Endothelial cell of umbilical vein (primary cell): ENCODE data around the gene GADL1.

ENCODE experiments used
- EZH2 ChIP-seq: IDR thresholded peaks from 2 replicates; pipeline ENCODE4 v1.6.1; 2012; ENCODE audit warnings: borderline replicate concordance, low read depth, mild to moderate bottlenecking, moderate library complexity, low read length, inconsistent platforms; ENCODE audit not compliant: severe bottlenecking
- MAX ChIP-seq: IDR thresholded peaks from 2 replicates; pipeline ENCODE4 v1.6.1; 2011; ENCODE audit not compliant: insufficient read depth, insufficient read length
- POLR2A ChIP-seq: IDR thresholded peaks from 2 replicates; pipeline ENCODE4 v1.6.1; 2012; ENCODE audit warnings: low read depth, mild to moderate bottlenecking, control low read depth, low read length
- POLR2AphosphoS5 ChIP-seq: IDR thresholded peaks from 2 replicates; pipeline ENCODE4 v1.6.1; 2012; ENCODE audit warnings: low read depth, mild to moderate bottlenecking, control low read depth, low read length, moderate library complexity; ENCODE audit not compliant: insufficient read depth
- TF ChIP-seq, protein P1 (sequence below), 2 donors: IDR thresholded peaks; 1 replicate in 1 of 2; 2 replicates in 1 of 2; pipeline ENCODE4 v1.5.1; 2011; ENCODE audit warnings: low read length in 2 of 2, mild to moderate bottlenecking in 2 of 2, moderate library complexity in 2 of 2, control low read depth in 1 of 2, inconsistent platforms in 1 of 2, low read depth in 1 of 2; ENCODE audit not compliant: insufficient read depth in 1 of 2; ENCODE audit errors: extremely low read depth in 1 of 2

- TF ChIP-seq EZH2 (no peak), MAX (no peak), POLR2AphosphoS5 (peak; percentile 10), POLR2A (no peak)
- TF ChIP-seq, protein P1, sequence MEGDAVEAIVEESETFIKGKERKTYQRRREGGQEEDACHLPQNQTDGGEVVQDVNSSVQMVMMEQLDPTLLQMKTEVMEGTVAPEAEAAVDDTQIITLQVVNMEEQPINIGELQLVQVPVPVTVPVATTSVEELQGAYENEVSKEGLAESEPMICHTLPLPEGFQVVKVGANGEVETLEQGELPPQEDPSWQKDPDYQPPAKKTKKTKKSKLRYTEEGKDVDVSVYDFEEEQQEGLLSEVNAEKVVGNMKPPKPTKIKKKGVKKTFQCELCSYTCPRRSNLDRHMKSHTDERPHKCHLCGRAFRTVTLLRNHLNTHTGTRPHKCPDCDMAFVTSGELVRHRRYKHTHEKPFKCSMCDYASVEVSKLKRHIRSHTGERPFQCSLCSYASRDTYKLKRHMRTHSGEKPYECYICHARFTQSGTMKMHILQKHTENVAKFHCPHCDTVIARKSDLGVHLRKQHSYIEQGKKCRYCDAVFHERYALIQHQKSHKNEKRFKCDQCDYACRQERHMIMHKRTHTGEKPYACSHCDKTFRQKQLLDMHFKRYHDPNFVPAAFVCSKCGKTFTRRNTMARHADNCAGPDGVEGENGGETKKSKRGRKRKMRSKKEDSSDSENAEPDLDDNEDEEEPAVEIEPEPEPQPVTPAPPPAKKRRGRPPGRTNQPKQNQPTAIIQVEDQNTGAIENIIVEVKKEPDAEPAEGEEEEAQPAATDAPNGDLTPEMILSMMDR (IDR thresholded peaks at IDR 0.05; ENCODE audit: extremely low read depth in 1 of 2, insufficient read depth in 1 of 2, low read depth in 1 of 2, low read length in 2 of 2): no peak
Observed at GRCh38 chr3:30677347-30677685, 217.1 kb downstream of the GADL1 start.
